OCI-LY7 (cell line): Measurements from ENCODE around the gene FOXI1. TPM values are rescaled to one million over a fixed set of nuclear protein-coding genes. Genes with fewer than 3 reads are reported as not detected.

Source experiments
- BruUV-seq: library from RNA; stranded (reverse); fragments of 400-500 nt; replicated peaks from 2 replicates; lab custom pipeline; 2021; lab: Mats Ljungman, UMichigan
- CTCF ChIA-PET: fragments of 300-600 bp; sonication (Branson Sonifier 250); formaldehyde crosslinking; loops from one replicate; lab custom pipeline; 2022; ENCODE audit warnings: antibody characterized with exemption; ENCODE audit not compliant: unreplicated experiment; lab: Charles Lee
- POLR2A ChIA-PET: fragments of 300-600 bp; sonication (Branson Sonifier 250); formaldehyde crosslinking; loops from one replicate; lab custom pipeline; 2022; ENCODE audit warnings: antibody characterized with exemption; lab: Charles Lee
- DNase-seq: peaks from one replicate; pipeline ENCODE4 v3.0.0-alpha.2; 2015; ENCODE audit warnings: low spot score
- H2AFZ ChIP-seq: fragments of 200-600 bp; sonication (generic), shearing (Covaris generic); 2 replicates; pipeline ENCODE4 v1.6.1; 2014; ENCODE audit warnings: mild to moderate bottlenecking, antibody characterized with exemption, low read length, moderate library complexity
- H3K27ac ChIP-seq: fragments of 200-600 bp; sonication (generic); 2 replicates; pipeline ENCODE4 v1.5.1; 2014; ENCODE audit warnings: mixed run types, low read depth, mild to moderate bottlenecking, moderate library complexity, low read length, inconsistent platforms; ENCODE audit not compliant: poor library complexity, severe bottlenecking
- H3K36me3 ChIP-seq: fragments of 200-600 bp; sonication (generic); 2 replicates; pipeline ENCODE4 v1.6.1; 2014; ENCODE audit warnings: mild to moderate bottlenecking, antibody characterized with exemption, low read length, moderate library complexity, mixed read lengths; ENCODE audit not compliant: insufficient read depth
- H3K4me1 ChIP-seq: fragments of 200-600 bp; sonication (generic); 2 replicates; pipeline ENCODE4 v1.5.1; 2014; ENCODE audit warnings: mild to moderate bottlenecking, low read length; ENCODE audit not compliant: insufficient read depth, poor library complexity, severe bottlenecking
- H3K4me2 ChIP-seq: fragments of 200-600 bp; sonication (generic); 2 replicates; pipeline ENCODE4 v1.6.1; 2014; ENCODE audit warnings: mild to moderate bottlenecking, low read length
- H3K4me3 ChIP-seq: fragments of 200-600 bp; sonication (generic); 2 replicates; pipeline ENCODE4 v1.5.1; 2014; ENCODE audit warnings: mild to moderate bottlenecking, low read depth, low read length; ENCODE audit not compliant: poor library complexity, severe bottlenecking
- H3K79me2 ChIP-seq: fragments of 200-600 bp; sonication (generic); 2 replicates; pipeline ENCODE4 v1.6.1; 2016; ENCODE audit warnings: low read depth, mild to moderate bottlenecking, low read length, moderate library complexity, mixed read lengths; ENCODE audit not compliant: insufficient read depth
- H3K9me2 ChIP-seq: fragments of 200-600 bp; sonication (generic); 2 replicates; pipeline ENCODE4 v1.6.1; 2016; ENCODE audit warnings: mild to moderate bottlenecking, low read length, mixed read lengths; ENCODE audit not compliant: insufficient read depth
- H3K9me3 ChIP-seq: fragments of 200-600 bp; sonication (generic); 2 replicates; pipeline ENCODE4 v1.6.1; 2014; ENCODE audit warnings: mild to moderate bottlenecking, mixed run types, low read length, mixed read lengths
- H4K20me1 ChIP-seq: fragments of 200-600 bp; sonication (generic); 2 replicates; pipeline ENCODE4 v1.6.1; 2014; ENCODE audit warnings: mild to moderate bottlenecking, antibody characterized with exemption, low read length, moderate library complexity, mixed read lengths; ENCODE audit not compliant: insufficient read depth
- CTCF ChIP-seq: fragments of 200-600 bp; sonication (generic); conservative IDR thresholded peaks from 2 replicates; pipeline ENCODE4 v1.5.1; 2014; ENCODE audit warnings: mild to moderate bottlenecking, antibody characterized with exemption, low read length, moderate library complexity, mixed read lengths
- EZH2phosphoT487 ChIP-seq: fragments of 200-600 bp; sonication (generic); IDR thresholded peaks from 2 replicates; pipeline ENCODE4 v1.6.1; 2018; ENCODE audit warnings: low read depth, borderline replicate concordance, mild to moderate bottlenecking, mixed run types, antibody characterized with exemption, low read length, moderate library complexity, mixed read lengths
- intact Hi-C: fragments of 100-400 bp; cut with micrococcal nuclease; formaldehyde crosslinking; loops from one replicate; pipeline ENCODE4 v1.10.0; 2022; ENCODE audit not compliant: unreplicated experiment
- total RNA-seq, 2 experiments: library from RNA; depleted of rRNA in 1 of 2; stranded (reverse); fragments of >200 nt in 1 of 2; shearing (Covaris generic) in 1 of 2; gene quantifications; 2 replicates each; pipeline ENCODE4 v1.2.3, GENCODE V29; 2014 to 2022

The FOXI1 gene
- total RNA-seq, 2 experiments from 2014 or later = not detected

GRCh38 chr5:170078458-170078857 lies 27.2 kb upstream of the FOXI1 start:
- Histone ChIP-seq H3K79me2 (no peaks in the 10 kb centered on the region), H3K4me3 (no peak overlapping the region), H3K4me2 (no peak overlapping the region), H4K20me1 (no peaks in the 10 kb centered on the region), H3K9me3 (no peaks in the 10 kb centered on the region), H2AFZ (no peak overlapping the region), H3K27ac (no peak overlapping the region), H3K4me1 (no peaks in the 10 kb centered on the region), H3K9me2 (no peaks in the 10 kb centered on the region), H3K36me3 (peaks cover 90% of the 10 kb centered on the region)
- TF ChIP-seq EZH2phosphoT487 (no peak), CTCF (no peak)
- CTCF ChIA-PET = interaction anchor here (0.9 kb wide), 1 partner anchor 15 kb away, joined by 3 read pairs; no protein-coding TSS in a partner anchor
- POLR2A ChIA-PET = no interaction called here
- intact Hi-C loops = no loop called here
- BruUV-seq = no TSS peak
- DNase-seq = no peak

- Histone ChIP-seq H4K20me1 (no peaks in the 10 kb centered on the region), H3K36me3 (peaks cover 94% of the 10 kb centered on the region), H2AFZ (no peak overlapping the region), H3K9me3 (no peaks in the 10 kb centered on the region), H3K4me1 (no peaks in the 10 kb centered on the region), H3K9me2 (no peaks in the 10 kb centered on the region), H3K79me2 (no peaks in the 10 kb centered on the region), H3K4me3 (no peak overlapping the region), H3K27ac (no peak overlapping the region), H3K4me2 (no peak overlapping the region)
- DNase-seq = no peak
- TF ChIP-seq EZH2phosphoT487 (no peak), CTCF (no peak)
- intact Hi-C loops = no loop called here
- ChIA-PET CTCF (no interaction called here), POLR2A (no interaction called here)
- BruUV-seq = no TSS peak
Measured at GRCh38 chr5:170078931-170079330, 26.8 kb upstream of the FOXI1 start.

GRCh38 chr5:170080217-170080616 lies 25.5 kb upstream of the FOXI1 start:
- Histone ChIP-seq H3K36me3 (peaks cover 97% of the 10 kb centered on the region), H3K4me3 (no peak overlapping the region), H3K79me2 (no peaks in the 10 kb centered on the region), H3K9me3 (no peaks in the 10 kb centered on the region), H2AFZ (no peak overlapping the region), H3K27ac (no peak overlapping the region), H3K4me2 (no peak overlapping the region), H3K9me2 (no peaks in the 10 kb centered on the region), H3K4me1 (no peaks in the 10 kb centered on the region), H4K20me1 (no peaks in the 10 kb centered on the region)
- no TSS peak for BruUV-seq
- intact Hi-C loops = no loop called here
- POLR2A ChIA-PET = no interaction called here
- CTCF ChIA-PET = no interaction called here
- no peak for DNase-seq
- TF ChIP-seq CTCF (no peak), EZH2phosphoT487 (no peak)
